Measurements from ENCODE around the gene MBD5.

DNA sequence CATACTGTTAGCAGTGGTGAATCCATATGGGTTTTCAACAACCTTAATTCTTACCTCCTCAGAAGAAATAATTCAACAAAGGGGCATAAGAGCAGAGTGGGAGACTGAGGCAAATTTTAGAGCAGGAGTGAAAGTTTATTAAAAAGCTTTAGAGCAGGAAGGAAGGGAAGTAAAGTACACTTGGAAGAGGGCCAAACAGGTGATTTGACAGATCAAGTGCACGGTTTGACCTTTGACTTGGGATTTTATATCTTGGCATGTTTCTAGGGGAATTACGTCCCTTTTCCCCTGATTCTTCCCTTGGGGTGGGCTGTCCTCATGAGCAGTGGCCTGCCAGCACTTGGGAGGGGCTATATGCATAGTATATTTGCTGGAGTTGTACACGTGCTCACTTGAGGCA is 280.5 kb downstream of the MBD5 start:
- TF ChIP-seq, protein P1, sequence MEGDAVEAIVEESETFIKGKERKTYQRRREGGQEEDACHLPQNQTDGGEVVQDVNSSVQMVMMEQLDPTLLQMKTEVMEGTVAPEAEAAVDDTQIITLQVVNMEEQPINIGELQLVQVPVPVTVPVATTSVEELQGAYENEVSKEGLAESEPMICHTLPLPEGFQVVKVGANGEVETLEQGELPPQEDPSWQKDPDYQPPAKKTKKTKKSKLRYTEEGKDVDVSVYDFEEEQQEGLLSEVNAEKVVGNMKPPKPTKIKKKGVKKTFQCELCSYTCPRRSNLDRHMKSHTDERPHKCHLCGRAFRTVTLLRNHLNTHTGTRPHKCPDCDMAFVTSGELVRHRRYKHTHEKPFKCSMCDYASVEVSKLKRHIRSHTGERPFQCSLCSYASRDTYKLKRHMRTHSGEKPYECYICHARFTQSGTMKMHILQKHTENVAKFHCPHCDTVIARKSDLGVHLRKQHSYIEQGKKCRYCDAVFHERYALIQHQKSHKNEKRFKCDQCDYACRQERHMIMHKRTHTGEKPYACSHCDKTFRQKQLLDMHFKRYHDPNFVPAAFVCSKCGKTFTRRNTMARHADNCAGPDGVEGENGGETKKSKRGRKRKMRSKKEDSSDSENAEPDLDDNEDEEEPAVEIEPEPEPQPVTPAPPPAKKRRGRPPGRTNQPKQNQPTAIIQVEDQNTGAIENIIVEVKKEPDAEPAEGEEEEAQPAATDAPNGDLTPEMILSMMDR (IDR thresholded peaks at IDR 0.05) = no peak
- no peak for TF ChIP-seq POLR2AphosphoS5 (IDR thresholded peaks at IDR 0.05)
- TF ChIP-seq POLR2A (IDR thresholded peaks at IDR 0.05) = no peak
- no peak for TF ChIP-seq EP300 (IDR thresholded peaks at IDR 0.05)
